ENCODE measurements around the gene IL23R.

The IL23R gene, protein sequence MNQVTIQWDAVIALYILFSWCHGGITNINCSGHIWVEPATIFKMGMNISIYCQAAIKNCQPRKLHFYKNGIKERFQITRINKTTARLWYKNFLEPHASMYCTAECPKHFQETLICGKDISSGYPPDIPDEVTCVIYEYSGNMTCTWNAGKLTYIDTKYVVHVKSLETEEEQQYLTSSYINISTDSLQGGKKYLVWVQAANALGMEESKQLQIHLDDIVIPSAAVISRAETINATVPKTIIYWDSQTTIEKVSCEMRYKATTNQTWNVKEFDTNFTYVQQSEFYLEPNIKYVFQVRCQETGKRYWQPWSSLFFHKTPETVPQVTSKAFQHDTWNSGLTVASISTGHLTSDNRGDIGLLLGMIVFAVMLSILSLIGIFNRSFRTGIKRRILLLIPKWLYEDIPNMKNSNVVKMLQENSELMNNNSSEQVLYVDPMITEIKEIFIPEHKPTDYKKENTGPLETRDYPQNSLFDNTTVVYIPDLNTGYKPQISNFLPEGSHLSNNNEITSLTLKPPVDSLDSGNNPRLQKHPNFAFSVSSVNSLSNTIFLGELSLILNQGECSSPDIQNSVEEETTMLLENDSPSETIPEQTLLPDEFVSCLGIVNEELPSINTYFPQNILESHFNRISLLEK

DNA sequence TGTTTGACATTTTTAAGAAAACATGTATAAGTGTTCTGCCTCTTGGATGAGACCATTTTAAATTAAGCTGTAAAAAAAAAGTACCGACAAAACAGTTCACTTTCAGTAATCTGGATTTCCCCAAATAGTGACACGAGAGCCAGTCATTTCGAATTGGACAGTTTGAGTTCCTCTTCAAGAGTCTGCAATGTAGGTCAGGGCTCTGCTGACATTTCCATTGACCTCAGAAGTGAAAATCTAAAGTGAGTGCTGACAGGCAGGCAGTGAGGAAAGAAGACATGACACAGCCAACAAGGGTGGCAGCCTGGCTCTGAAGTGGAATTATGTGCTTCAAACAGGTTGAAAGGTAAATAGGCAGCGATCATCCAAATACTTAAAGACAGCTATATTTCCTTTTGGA lies at the start of gene IL23R:
Gene IL23R (plus strand): TSS at position 259 of the 400 bp plus-strand sequence. CDS start 1,667 bp downstream, outside the sequence.
- DNase-seq (ENCODE audit: low read depth, low spot score) = no peak
- Histone ChIP-seq H3K4me1 (ENCODE audit: insufficient read depth, insufficient read length) (no peaks in the 10 kb centered on the region), H3K36me3 (ENCODE audit: insufficient read depth, insufficient read length, low read length) (no peaks in the 10 kb centered on the region), H3K9me3 (ENCODE audit: insufficient read depth, low read length) (no peaks in the 10 kb centered on the region), H3K9ac (ENCODE audit: insufficient read length, low read depth) (no peak within 1 kb of the TSS), H3K4me3 (ENCODE audit: insufficient read length, low read depth) (no peak within 1 kb of the TSS), H3K27me3 (ENCODE audit: insufficient read depth, insufficient read length) (no peaks in the 10 kb centered on the region)
- no peak for TF ChIP-seq YY1 (IDR thresholded peaks at IDR 0.05; ENCODE audit: insufficient read depth, insufficient read length)
- no peak for TF ChIP-seq ZNF274 (IDR thresholded peaks at IDR 0.05; ENCODE audit: low read depth, low read length)
- TF ChIP-seq SUZ12 (IDR thresholded peaks at IDR 0.05; ENCODE audit: extremely low read depth, insufficient read depth, insufficient read length) = no peak

DNA sequence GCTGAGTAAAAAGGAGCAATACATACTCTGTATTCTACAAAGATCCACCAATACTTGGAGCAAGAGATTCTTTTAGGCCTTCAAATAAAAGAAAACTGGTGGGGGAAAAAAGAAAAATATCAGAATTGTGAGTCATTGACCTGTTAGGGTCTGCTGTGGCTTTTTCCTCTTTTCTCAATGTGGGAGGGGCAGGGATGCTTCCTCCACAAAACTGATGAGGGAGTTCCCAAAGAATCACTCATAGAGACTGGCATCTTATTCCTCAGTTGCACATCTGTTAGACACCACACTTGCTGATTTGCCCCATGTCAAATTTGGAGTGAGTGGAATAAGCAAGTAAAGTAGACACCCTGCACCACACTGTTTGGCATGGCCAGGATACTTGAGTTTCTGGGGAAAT lies 48.1 kb upstream of the IL23R start:
- H3K9ac ChIP-seq (ENCODE audit: insufficient read length, low read depth) = no peak overlapping the region
- no peaks in the 10 kb centered on the region for H3K27me3 ChIP-seq (ENCODE audit: insufficient read depth, insufficient read length)
- no peak for TF ChIP-seq SUZ12 (IDR thresholded peaks at IDR 0.05; ENCODE audit: extremely low read depth, insufficient read depth, insufficient read length)
- TF ChIP-seq ZNF274 (IDR thresholded peaks at IDR 0.05; ENCODE audit: low read depth, low read length) = no peak
- no peak for TF ChIP-seq YY1 (IDR thresholded peaks at IDR 0.05; ENCODE audit: insufficient read depth, insufficient read length)
- DNase-seq (ENCODE audit: low read depth, low spot score) = no peak
- H3K36me3 ChIP-seq (ENCODE audit: insufficient read depth, insufficient read length, low read length) = no peaks in the 10 kb centered on the region
- no peaks in the 10 kb centered on the region; the same call in 1 of the 2 replicates for H3K9me3 ChIP-seq (ENCODE audit: insufficient read depth, low read length)
- no peak overlapping the region for H3K4me3 ChIP-seq (ENCODE audit: insufficient read length, low read depth)
- no peaks in the 10 kb centered on the region for H3K4me1 ChIP-seq (ENCODE audit: insufficient read depth, insufficient read length)

DNA sequence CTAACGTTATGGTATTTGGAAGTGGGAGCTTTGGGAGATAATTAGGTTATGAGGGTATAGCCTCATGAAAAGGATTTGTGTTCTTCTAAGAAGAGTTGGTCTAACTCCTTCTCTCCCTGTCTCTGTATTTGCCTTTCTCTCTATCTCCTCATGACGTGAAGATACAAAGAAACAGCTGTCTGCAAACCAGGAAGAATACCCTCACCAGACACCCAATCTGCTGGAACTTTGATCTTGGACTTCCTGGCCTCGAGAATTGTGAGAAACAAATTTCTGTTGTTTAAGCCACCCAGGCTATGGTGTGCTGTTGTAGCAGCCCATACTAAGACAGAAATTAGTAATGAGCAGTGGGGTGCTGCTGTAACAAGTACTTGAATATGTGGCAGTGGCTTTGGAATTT lies 47.6 kb upstream of the IL23R start:
- Histone ChIP-seq H3K9me3 (ENCODE audit: insufficient read depth, low read length) (no peaks in the 10 kb centered on the region; the same call in 1 of the 2 replicates), H3K27me3 (ENCODE audit: insufficient read depth, insufficient read length) (no peaks in the 10 kb centered on the region)
- TF ChIP-seq ZNF274 (IDR thresholded peaks at IDR 0.05; ENCODE audit: low read depth, low read length) (no peak), YY1 (IDR thresholded peaks at IDR 0.05; ENCODE audit: insufficient read depth, insufficient read length) (no peak)

DNA sequence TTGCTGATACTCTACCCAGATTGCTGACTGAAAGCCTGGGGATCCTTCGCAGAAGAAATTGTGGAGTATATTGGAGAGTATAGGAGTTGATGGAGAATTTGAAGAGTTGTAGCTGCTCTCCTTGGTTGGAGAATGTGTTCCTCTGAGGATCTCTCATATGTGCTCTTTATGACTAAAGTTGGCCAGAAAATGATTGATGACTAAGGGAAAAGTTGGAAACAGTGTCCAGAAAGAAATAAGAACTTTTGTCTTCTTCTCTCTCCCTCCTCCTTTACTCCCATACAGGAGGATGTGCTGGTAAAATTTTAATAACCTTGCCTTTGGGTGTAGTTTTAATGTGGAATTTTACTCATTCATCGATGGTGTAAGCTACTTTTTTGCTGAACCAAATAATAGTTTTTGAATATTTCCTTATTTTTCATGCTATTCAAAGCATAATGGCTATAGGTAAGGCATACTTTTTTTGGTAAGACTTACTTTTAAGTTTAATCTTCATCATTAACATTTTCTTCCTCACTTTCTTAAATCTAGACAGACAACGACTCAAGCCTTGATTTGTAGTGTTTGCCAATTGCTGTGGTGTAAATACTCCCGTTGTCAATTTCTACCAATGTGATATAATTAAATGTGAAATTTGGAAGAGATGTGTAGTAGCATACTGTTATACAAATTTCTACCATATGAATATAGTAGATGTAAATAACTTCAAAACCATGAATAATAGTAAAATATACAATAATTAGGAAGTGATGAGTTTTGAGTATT lies 45.2 kb upstream of the IL23R start:
- H3K9ac ChIP-seq (ENCODE audit: insufficient read length, low read depth) = no peak overlapping the region
- no peak for TF ChIP-seq YY1 (IDR thresholded peaks at IDR 0.05; ENCODE audit: insufficient read depth, insufficient read length)
- no peak for TF ChIP-seq ZNF274 (IDR thresholded peaks at IDR 0.05; ENCODE audit: low read depth, low read length)
- no peak for DNase-seq (ENCODE audit: low read depth, low spot score)
- H3K4me3 ChIP-seq (ENCODE audit: insufficient read length, low read depth) = no peak overlapping the region
- no peaks in the 10 kb centered on the region for H3K27me3 ChIP-seq (ENCODE audit: insufficient read depth, insufficient read length)
- H3K36me3 ChIP-seq (ENCODE audit: insufficient read depth, insufficient read length, low read length) = no peaks in the 10 kb centered on the region
- H3K9me3 ChIP-seq (ENCODE audit: insufficient read depth, low read length) = no peaks in the 10 kb centered on the region; the same call in 1 of the 2 replicates
- no peaks in the 10 kb centered on the region for H3K4me1 ChIP-seq (ENCODE audit: insufficient read depth, insufficient read length)

More for the DNA sequence above, 47.6 kb upstream of the IL23R start:
- no peak for DNase-seq (ENCODE audit: low read depth, low spot score)
- H3K4me3 ChIP-seq (ENCODE audit: insufficient read length, low read depth) = no peak overlapping the region
- H3K4me1 ChIP-seq (ENCODE audit: insufficient read depth, insufficient read length) = no peaks in the 10 kb centered on the region
- H3K36me3 ChIP-seq (ENCODE audit: insufficient read depth, insufficient read length, low read length) = no peaks in the 10 kb centered on the region
- H3K9ac ChIP-seq (ENCODE audit: insufficient read length, low read depth) = no peak overlapping the region

DNA sequence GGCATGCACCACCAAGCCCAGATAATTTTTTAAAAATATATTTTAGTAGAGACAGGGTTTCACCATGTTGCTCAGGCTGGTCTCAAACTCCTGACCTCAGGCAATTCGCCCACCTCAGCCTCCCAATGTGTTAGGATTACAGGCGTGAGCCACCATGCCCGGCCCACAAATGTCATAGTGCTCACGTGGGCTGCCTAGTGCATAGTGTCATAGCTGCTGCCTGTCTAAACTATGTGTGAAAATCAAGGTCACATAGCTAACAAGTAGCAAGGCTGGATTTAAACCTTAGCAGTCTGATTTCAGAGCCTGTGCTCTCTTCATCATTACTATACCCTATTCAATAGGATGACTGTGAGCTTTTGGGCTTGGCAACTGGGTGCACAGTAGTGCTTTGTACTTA lies 41.8 kb upstream of the IL23R start:
- DNase-seq (ENCODE audit: low read depth, low spot score) = no peak
- Histone ChIP-seq H3K4me1 (ENCODE audit: insufficient read depth, insufficient read length) (no peaks in the 10 kb centered on the region), H3K36me3 (ENCODE audit: insufficient read depth, insufficient read length, low read length) (no peaks in the 10 kb centered on the region), H3K9me3 (ENCODE audit: insufficient read depth, low read length) (no peaks in the 10 kb centered on the region; the same call in 1 of the 2 replicates), H3K4me3 (ENCODE audit: insufficient read length, low read depth) (no peak overlapping the region), H3K9ac (ENCODE audit: insufficient read length, low read depth) (no peak overlapping the region), H3K27me3 (ENCODE audit: insufficient read depth, insufficient read length) (no peaks in the 10 kb centered on the region)
- TF ChIP-seq ZNF274 (IDR thresholded peaks at IDR 0.05; ENCODE audit: low read depth, low read length) (no peak), YY1 (IDR thresholded peaks at IDR 0.05; ENCODE audit: insufficient read depth, insufficient read length) (no peak), SUZ12 (IDR thresholded peaks at IDR 0.05; ENCODE audit: extremely low read depth, insufficient read depth, insufficient read length) (no peak)

DNA sequence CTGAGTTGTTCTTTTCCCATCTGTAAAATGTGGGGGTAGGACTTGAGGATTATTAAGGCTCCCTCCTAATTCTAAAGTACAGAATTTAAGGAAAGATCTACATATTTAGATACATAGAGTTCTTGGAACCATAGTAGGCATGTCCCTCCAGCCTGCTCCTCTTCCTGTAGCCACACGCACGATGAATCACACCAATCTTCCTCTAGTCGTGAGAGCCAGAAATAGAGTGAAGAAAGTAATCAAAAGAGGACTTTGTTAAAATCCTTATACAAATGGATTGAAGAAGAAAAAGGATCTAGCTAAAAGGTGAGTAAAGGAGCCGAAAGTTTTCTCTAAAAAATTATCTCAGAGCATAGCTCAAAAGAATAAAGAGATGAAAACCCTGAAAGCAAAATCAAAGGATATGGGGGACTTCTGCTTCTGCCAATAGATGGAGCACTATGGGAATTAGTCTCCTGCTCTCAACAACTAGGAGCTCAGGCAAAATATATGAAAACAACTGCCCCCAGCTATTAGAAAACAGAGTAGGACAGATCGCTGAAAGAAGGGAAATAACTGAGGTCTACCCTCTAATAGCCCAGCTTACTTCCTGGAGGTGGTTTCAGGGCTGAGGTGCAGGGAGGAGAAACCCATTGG lies 40.0 kb upstream of the IL23R start:
- TF ChIP-seq ZNF274 (IDR thresholded peaks at IDR 0.05; ENCODE audit: low read depth, low read length) (no peak), YY1 (IDR thresholded peaks at IDR 0.05; ENCODE audit: insufficient read depth, insufficient read length) (no peak), SUZ12 (IDR thresholded peaks at IDR 0.05; ENCODE audit: extremely low read depth, insufficient read depth, insufficient read length) (no peak)
- Histone ChIP-seq H3K4me3 (ENCODE audit: insufficient read length, low read depth) (no peak overlapping the region), H3K9me3 (ENCODE audit: insufficient read depth, low read length) (no peaks in the 10 kb centered on the region; the same call in 1 of the 2 replicates)

More for the DNA sequence above, 40.0 kb upstream of the IL23R start:
- Histone ChIP-seq H3K4me1 (ENCODE audit: insufficient read depth, insufficient read length) (no peaks in the 10 kb centered on the region), H3K27me3 (ENCODE audit: insufficient read depth, insufficient read length) (no peaks in the 10 kb centered on the region), H3K9ac (ENCODE audit: insufficient read length, low read depth) (no peak overlapping the region), H3K36me3 (ENCODE audit: insufficient read depth, insufficient read length, low read length) (no peaks in the 10 kb centered on the region)
- no peak for DNase-seq (ENCODE audit: low read depth, low spot score)

All from NT2/D1 (cell line).